ENCODE measurements around the gene DDX60.
"Not testable (repeated sequence)": the region's sequence is repeated elsewhere in the genome, so short reads cannot be mapped to it uniquely, and the experiment has no call there.

DDX60 gene

GRCh38 chr4:168293386-168293975 lies 25.1 kb downstream of the DDX60 start:
- DNase-seq, result no peak

DNA sequence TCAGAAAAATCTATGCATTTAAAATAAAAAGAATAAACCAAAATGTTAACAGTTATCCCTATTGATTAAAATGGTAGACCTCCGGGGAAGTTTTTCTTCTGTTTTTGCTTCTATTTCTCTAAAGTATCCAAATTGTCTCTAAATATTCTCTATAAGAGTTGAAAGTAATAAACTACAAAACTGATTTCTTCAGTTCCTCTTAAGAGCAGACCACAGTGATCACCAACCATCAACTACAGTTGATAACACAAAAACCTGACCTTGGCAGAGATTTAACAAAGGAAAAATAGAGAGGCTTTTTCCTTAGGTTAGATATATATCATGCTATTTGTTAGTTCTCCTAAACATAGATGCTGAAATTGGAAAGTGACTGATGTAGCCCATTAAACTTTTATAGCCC lies 27.3 kb downstream of the DDX60 start:
- no peak for DNase-seq

- DNase-seq, result not testable (repeated sequence)
Observed at GRCh38 chr4:168285850-168286249, 32.7 kb downstream of the DDX60 start.

DNA sequence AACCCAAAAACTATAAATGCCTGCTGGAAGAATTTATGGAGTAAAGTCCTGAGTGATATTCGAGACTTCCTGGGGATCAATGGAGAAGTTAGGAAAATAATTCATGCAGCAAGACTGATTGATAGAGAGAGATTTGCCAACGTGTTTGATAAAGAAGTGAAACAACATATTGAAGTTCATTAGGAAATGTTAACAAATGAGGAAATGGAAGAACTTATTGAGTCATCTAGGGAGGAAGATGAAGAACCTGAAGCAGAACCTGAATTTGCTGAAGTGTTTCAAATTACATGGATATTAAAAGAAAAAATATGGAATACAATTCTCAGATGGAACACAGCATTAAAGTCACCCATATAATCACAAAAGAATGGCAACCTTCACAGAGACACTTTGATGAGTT lies 39.0 kb downstream of the DDX60 start:
- DNase-seq, result no peak

- DNase-seq, result no peak
Observed at GRCh38 chr4:168275836-168276235, 42.7 kb downstream of the DDX60 start.

GRCh38 chr4:168274871-168275270 lies 43.7 kb downstream of the DDX60 start:
- no peak for DNase-seq

GRCh38 chr4:168273838-168274237 lies 44.7 kb downstream of the DDX60 start:
- DNase-seq, result no peak

DNA sequence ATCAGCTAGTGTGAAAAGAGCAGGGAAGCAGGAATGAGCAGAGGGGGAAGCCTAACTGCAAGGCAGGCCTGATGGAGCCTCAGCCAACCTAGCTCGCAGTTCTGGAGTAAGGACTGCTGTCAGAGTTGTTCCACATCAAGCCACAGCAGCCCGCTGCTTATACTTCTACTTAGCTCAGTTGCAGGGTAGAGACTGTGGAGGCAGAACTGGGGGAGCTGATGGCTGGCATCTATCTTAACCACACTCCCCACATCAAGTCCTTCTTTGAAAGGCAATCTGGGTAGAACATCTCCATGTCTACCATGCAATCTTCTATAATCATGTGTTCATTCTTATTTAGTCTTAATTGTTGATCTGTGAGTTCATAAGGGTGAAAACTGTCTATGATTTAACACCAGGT lies 46.1 kb downstream of the DDX60 start:
- DNase-seq, result no peak

DNA sequence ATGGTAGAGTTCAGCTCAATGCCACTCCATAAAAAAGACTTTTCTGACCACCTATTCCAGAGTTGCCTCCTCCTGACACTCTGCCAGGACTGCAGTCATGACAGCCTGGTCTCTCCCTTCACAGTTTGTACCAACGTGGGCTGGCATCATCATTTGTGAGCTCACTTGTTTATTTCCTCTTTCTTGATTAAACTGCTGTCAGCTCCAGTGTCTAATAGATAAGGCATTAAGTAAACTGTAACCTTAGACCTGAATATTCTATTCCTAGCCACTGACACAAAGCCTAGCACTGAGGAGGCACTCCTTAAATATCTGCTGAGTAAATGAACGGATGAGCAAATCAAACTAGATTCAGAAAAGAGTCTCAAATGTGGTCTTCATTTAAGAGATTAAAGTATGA lies 48.7 kb downstream of the DDX60 start:
- no peak for DNase-seq

GRCh38 chr4:168265327-168265726 lies 53.2 kb downstream of the DDX60 start:
- DNase-seq, result no peak

- DNase-seq, result peak; percentile 90
Observed at GRCh38 chr4:168264903-168265302, 53.6 kb downstream of the DDX60 start.

- DNase-seq, result no peak
Observed at GRCh38 chr4:168263039-168263438, 55.5 kb downstream of the DDX60 start.

- DNase-seq, result no peak
Observed at GRCh38 chr4:168259096-168259495, 59.5 kb downstream of the DDX60 start.

DNA sequence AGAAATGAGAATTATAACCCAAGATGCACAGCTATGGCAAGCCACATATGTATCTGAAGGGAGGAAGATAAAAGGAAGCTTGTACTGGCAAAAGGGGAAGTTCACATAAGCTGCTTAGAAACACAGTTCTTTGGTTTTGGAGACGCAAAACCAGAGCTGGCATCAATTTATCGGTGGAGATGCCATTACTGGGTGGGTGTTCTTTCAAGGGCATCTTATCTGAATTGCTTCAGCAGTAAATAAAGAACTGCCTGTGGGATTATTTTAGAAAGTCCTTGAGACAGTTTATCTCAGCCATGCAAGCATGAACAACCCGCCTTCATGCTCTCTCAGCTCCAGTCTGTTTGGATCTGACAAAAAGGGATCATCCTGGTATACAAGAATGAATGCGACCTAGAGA lies 60.8 kb downstream of the DDX60 start:
- no peak for DNase-seq

DNA sequence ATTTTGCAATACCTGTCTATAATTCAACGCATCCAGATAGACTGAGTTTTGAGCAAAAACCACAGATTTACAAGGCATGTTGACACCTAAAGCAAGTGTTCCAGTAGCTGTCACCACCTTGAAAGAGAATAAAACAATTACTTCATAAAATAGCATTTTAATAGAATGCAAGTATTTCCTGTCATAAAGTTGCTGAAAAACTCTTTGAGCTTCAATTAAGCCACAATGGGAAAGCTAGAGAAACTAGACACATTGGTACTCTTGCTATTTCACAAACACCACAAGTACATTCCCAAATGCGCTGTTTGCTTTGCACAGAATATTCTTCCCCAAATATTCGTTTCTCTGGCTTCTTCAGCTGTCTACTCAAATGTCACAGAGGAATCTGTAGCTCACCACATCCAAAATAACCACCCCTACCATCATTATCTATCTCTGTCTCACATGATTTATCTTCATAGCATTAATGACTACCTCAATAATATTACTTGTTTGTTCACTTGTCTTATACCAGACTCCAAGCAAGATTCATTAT lies 70.3 kb downstream of the DDX60 start:
- DNase-seq, result no peak

- no peak for DNase-seq
Observed at GRCh38 chr4:168247603-168248002, 70.9 kb downstream of the DDX60 start.

DNA sequence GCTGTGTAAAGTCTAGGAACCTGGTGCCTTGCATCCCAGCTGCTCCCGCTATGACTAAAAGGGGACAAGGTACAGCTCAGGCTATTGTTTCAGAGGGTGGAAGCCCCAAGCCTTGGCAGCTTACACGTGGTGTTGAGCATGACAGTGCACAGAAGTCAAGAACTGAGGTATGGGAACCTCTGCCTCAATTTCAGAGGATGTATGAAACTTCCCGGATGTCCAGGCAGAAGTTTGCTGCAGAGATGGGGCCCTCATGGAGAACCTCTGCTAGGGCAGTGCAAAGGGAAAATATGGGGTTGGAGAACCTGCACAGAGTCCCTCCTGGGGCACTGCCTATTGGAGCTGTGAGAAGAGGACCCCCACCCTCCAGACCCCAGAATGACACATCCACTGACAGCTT lies 76.6 kb downstream of the DDX60 start:
- no peak for DNase-seq

- no peak for DNase-seq
Observed at GRCh38 chr4:168240821-168241220, 77.7 kb downstream of the DDX60 start.

DNA sequence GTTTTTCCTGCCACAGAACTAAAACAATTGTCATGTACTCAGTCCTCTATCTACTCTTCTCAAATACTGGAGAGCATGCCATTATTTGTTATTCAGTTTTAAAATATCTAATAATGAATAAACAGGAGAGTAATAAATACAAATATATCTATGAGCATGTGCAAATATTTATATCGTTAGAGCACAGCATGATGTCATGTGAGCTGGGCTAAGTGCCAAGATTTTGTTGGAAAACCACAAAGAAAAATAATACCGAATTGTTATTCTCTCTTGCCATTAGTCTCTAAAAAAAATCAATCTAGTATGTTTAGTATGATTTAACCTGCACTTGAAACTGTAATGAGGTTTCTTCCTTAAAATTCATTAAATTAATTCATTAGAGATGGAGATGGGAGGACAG lies 97.3 kb downstream of the DDX60 start:
- DNase-seq, result peak; percentile 26

- DNase-seq, result no peak
Observed at GRCh38 chr4:168220893-168221292, 97.7 kb downstream of the DDX60 start.

DNA sequence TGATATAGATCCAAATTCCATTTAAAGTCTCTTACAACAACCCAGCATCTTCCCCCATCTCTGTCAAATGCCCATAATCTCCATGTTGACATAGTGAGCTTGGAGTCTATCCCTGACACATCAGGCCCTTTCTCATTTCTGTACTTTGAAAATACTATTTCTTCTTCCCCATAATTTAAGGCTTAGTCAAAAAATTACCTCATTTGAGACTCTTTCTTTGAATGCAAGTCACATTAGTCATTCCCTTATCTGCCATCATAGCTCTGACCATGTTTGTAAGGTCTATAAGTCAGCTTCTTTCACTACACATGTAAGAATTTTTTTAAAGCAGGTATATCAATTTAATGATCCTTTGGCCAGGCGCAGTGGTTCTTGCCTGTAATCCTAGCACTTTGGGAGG lies 99.9 kb downstream of the DDX60 start:
- no peak for DNase-seq

DNA sequence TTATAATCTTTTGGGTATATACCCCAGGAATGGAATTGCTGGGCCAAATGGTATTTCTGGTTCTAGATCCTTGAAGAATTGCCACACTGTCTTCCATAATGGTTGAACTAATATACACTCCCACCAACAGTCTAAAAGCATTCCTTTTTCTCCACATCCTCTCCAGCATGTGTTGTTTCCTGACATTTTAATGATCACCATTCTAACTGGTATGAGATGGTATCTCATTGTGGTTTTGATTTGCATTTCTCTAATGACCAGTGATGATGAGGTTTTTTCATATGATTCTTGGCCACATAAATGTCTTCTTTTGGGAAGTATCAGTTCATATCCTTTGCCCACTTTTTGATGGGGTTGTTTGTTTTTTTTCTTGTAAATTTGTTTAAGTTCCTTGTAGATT lies 105.0 kb downstream of the DDX60 start:
- DNase-seq, result not testable (repeated sequence)

GRCh38 chr4:168212656-168213055 lies 105.9 kb downstream of the DDX60 start:
- DNase-seq, result no peak

DNA sequence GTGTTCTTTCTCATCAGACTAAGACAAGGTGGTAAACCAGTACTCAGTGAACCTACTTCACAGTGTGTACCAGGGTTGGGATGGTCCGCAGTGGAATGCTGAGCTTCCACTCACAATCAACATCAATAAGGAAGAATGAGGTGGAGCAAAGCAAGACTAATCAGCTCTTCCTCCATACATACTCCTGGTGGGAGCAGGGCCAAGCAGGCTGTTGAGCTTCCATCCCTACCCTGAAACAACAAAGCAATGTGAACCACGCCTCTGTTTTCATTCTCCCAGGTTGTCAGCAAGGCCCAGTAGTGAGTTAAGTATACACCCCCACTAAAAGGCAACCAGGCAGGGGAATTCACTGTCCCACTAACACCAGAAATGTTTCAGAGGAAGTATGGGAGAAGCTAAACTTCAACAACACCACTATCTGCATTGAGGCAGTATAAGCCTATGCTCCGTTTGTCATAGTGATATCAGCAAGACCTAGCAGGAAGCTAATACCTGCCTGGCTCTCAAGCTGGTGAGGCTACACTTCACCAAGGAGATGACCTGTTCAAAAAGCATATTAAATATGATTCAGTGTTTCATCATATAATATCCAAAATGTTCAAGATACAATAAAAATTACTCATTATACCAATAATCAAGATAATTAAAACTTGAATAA lies 109.5 kb downstream of the DDX60 start:
- DNase-seq, result no peak

Measured in NCI-H1092 (cell line).